Measurements from ENCODE around the gene ZNF124.

ZNF124 gene

GRCh38 chr1:247110627-247111258 lies 61.1 kb downstream of the ZNF124 start:
- CTCF ChIA-PET: interaction anchor here (1.5 kb wide), 1 partner anchor 9 kb away, joined by 4 read pairs; no protein-coding TSS in a partner anchor
- peaks cover 0 to 20% (median 18%) of the 10 kb centered on the region in 4 experiments for H3K4me1 ChIP-seq (ENCODE audit: control extremely low read depth in 1 of 4, control insufficient read depth in 4 of 4, insufficient read depth in 4 of 4, low read length in 3 of 4)
- H3K9me3 ChIP-seq (ENCODE audit: control extremely low read depth in 1 of 5, control insufficient read depth in 4 of 5, insufficient read depth in 2 of 5, low read depth in 1 of 5, low read length in 4 of 5): peaks cover 0 to 11% (median 0%) of the 10 kb centered on the region in 5 experiments
- no peak overlapping the region for H3K27ac ChIP-seq (ENCODE audit: insufficient read depth in 1 of 2, low read depth in 1 of 2, low read length in 2 of 2, poor library complexity in 1 of 2, severe bottlenecking in 2 of 2)
- POLR2A ChIA-PET: no interaction called here
- DNase-seq: peak; percentile 23 to 54 (median 31)
- H3K4me3 ChIP-seq (ENCODE audit: control insufficient read depth in 1 of 7, extremely low read depth in 1 of 7, insufficient read depth in 4 of 7, low read depth in 2 of 7, low read length in 6 of 7): peak overlapping the region in 6 of 7 experiments; percentile 36 to 69 (median 61)
- no peaks in the 10 kb centered on the region for H3K36me3 ChIP-seq (ENCODE audit: control insufficient read depth in 4 of 4, insufficient read depth in 4 of 4, low read length in 3 of 4)
- H3K27me3 ChIP-seq (replicated peaks in 2 of 5; ENCODE audit: control insufficient read depth in 4 of 5, insufficient read depth in 5 of 5, low read length in 4 of 5): peaks cover 0 to 51% (median 25%) of the 10 kb centered on the region in 5 experiments
- 8% methylated on average over 23 of the region's 30 CpGs for WGBS (ENCODE audit: insufficient coverage)

- no peak for DNase-seq
- Histone ChIP-seq H3K4me3 (ENCODE audit: control insufficient read depth in 1 of 7, extremely low read depth in 1 of 7, insufficient read depth in 4 of 7, low read depth in 2 of 7, low read length in 6 of 7) (no peak overlapping the region), H3K27me3 (replicated peaks in 2 of 5; ENCODE audit: control insufficient read depth in 4 of 5, insufficient read depth in 5 of 5, low read length in 4 of 5) (peaks cover 0 to 37% (median 24%) of the 10 kb centered on the region in 5 experiments), H3K4me1 (ENCODE audit: control extremely low read depth in 1 of 4, control insufficient read depth in 4 of 4, insufficient read depth in 4 of 4, low read length in 3 of 4) (peaks cover 2 to 30% (median 23%) of the 10 kb centered on the region in 4 experiments), H3K27ac (ENCODE audit: insufficient read depth in 1 of 2, low read depth in 1 of 2, low read length in 2 of 2, poor library complexity in 1 of 2, severe bottlenecking in 2 of 2) (no peak overlapping the region), H3K9me3 (ENCODE audit: control extremely low read depth in 1 of 5, control insufficient read depth in 4 of 5, insufficient read depth in 2 of 5, low read depth in 1 of 5, low read length in 4 of 5) (peaks cover 0 to 17% (median 0%) of the 10 kb centered on the region in 5 experiments), H3K36me3 (ENCODE audit: control insufficient read depth in 4 of 4, insufficient read depth in 4 of 4, low read length in 3 of 4) (peaks cover 0 to 3% (median 0%) of the 10 kb centered on the region in 4 experiments)
- ChIA-PET POLR2A (no interaction called here), CTCF (no interaction called here)
- WGBS (ENCODE audit: insufficient coverage): 95% methylated on average over 4 of the region's 7 CpGs
These were observed 64.1 kb downstream of the ZNF124 start for GRCh38 chr1:247107694-247108093.

GRCh38 chr1:247105966-247106365 lies 65.9 kb downstream of the ZNF124 start:
- ChIA-PET CTCF (interaction anchor here (1.3 kb wide), 1 partner anchor 41 kb away, joined by 3 read pairs; no protein-coding TSS in a partner anchor), POLR2A (no interaction called here)
- no peak for DNase-seq
- H3K36me3 ChIP-seq (ENCODE audit: control insufficient read depth in 4 of 4, insufficient read depth in 4 of 4, low read length in 3 of 4): peaks cover 6 to 19% (median 14%) of the 10 kb centered on the region in 4 experiments
- H3K27me3 ChIP-seq (replicated peaks in 2 of 5; ENCODE audit: control insufficient read depth in 4 of 5, insufficient read depth in 5 of 5, low read length in 4 of 5): peaks cover 0 to 20% (median 18%) of the 10 kb centered on the region in 5 experiments
- H3K27ac ChIP-seq (ENCODE audit: insufficient read depth in 1 of 2, low read depth in 1 of 2, low read length in 2 of 2, poor library complexity in 1 of 2, severe bottlenecking in 2 of 2): no peak overlapping the region
- H3K9me3 ChIP-seq (ENCODE audit: control extremely low read depth in 1 of 5, control insufficient read depth in 4 of 5, insufficient read depth in 2 of 5, low read depth in 1 of 5, low read length in 4 of 5): peaks cover 3 to 34% (median 7%) of the 10 kb centered on the region in 5 experiments
- peaks cover 2 to 16% (median 10%) of the 10 kb centered on the region in 4 experiments for H3K4me1 ChIP-seq (ENCODE audit: control extremely low read depth in 1 of 4, control insufficient read depth in 4 of 4, insufficient read depth in 4 of 4, low read length in 3 of 4)
- no peak overlapping the region for H3K4me3 ChIP-seq (ENCODE audit: control insufficient read depth in 1 of 7, extremely low read depth in 1 of 7, insufficient read depth in 4 of 7, low read depth in 2 of 7, low read length in 6 of 7)
- WGBS (ENCODE audit: insufficient coverage): 94% methylated on average over 14 of the region's 15 CpGs
